RWPE2 (cell line): ENCODE data around the gene HLA-DQA2.

ENCODE experiments used
- ATAC-seq: fragments of 200-7000 bp; cut with Tn5 transposase; 3 replicates; pipeline ENCODE4 v1.9.1; 2021; ENCODE audit warnings: low read depth
- DNase-seq: peaks from one replicate; pipeline ENCODE4 v3.0.0-alpha.2; 2020; ENCODE audit warnings: low spot score
- H3K27ac ChIP-seq: fragments of 450-650 bp; 2 replicates; pipeline ENCODE4 v1.5.1; 2017; ENCODE audit warnings: mild to moderate bottlenecking; ENCODE audit not compliant: poor library complexity, severe bottlenecking
- H3K27me3 ChIP-seq: fragments of 250-450 bp; sonication (Bioruptor Pico); 2 replicates; pipeline ENCODE4 v1.5.1; 2021; ENCODE audit warnings: mild to moderate bottlenecking, moderate library complexity; ENCODE audit not compliant: insufficient read depth, poor library complexity, severe bottlenecking
- H3K36me3 ChIP-seq: fragments of 250-450 bp; sonication (Bioruptor Pico); 2 replicates; pipeline ENCODE4 v1.5.1; 2020; ENCODE audit warnings: low read depth, mild to moderate bottlenecking, moderate library complexity
- H3K4me1 ChIP-seq: fragments of 250-450 bp; sonication (Bioruptor Pico); 2 replicates; pipeline ENCODE4 v1.5.1; 2021; ENCODE audit warnings: mild to moderate bottlenecking, moderate library complexity; ENCODE audit not compliant: insufficient read depth, poor library complexity, severe bottlenecking
- H3K4me3 ChIP-seq: fragments of 250-450 bp; sonication (Bioruptor Pico); 2 replicates; pipeline ENCODE4 v1.5.1; 2021; ENCODE audit warnings: mild to moderate bottlenecking, moderate library complexity; ENCODE audit not compliant: severe bottlenecking
- H3K9me3 ChIP-seq: fragments of 250-450 bp; sonication (Bioruptor Pico); 2 replicates; pipeline ENCODE4 v1.5.1; 2021; ENCODE audit warnings: mild to moderate bottlenecking, moderate library complexity; ENCODE audit not compliant: severe bottlenecking
- CTCF ChIP-seq: fragments of 450-650 bp; IDR thresholded peaks from one replicate; pipeline ENCODE4 v1.5.1; 2017; ENCODE audit warnings: mild to moderate bottlenecking, moderate library complexity; ENCODE audit not compliant: poor library complexity, severe bottlenecking

Gene HLA-DQA2

DNA sequence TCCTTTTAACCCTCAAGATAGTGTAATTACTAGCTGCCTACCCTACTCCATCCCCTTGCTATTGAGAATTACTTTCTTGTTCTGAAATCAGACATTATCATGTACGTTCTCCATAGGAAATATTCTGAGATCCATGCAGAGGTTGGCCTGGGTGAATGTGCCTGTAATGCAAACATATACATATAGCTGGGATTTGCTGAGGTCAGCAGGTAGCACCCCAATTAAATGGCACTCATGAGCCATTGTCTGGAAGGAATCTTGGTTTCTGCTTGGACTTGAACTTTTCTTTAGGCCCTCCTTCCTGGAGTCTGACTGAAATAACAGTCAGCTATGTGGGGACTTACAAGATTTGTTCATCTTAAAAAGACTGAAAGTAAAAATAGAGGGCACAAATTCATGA lies 18.5 kb downstream of the HLA-DQA2 start:
- H3K4me1 ChIP-seq: no peaks in the 10 kb centered on the region
- no peak for TF ChIP-seq CTCF
- H3K36me3 ChIP-seq: no peaks in the 10 kb centered on the region
- H3K27ac ChIP-seq: no peak overlapping the region
- H3K4me3 ChIP-seq: no peak overlapping the region
- peaks cover 36% of the 10 kb centered on the region for H3K27me3 ChIP-seq
- no peak for DNase-seq
- ATAC-seq: no peak
- no peaks in the 10 kb centered on the region for H3K9me3 ChIP-seq

- ATAC-seq: no peak
- H3K27me3 ChIP-seq: peaks cover 36% of the 10 kb centered on the region
- no peak for TF ChIP-seq CTCF
- no peaks in the 10 kb centered on the region for H3K4me1 ChIP-seq
- no peak overlapping the region for H3K4me3 ChIP-seq
- H3K36me3 ChIP-seq: no peaks in the 10 kb centered on the region
- H3K9me3 ChIP-seq: no peaks in the 10 kb centered on the region
- DNase-seq: no peak
- H3K27ac ChIP-seq: no peak overlapping the region
Measured at GRCh38 chr6:32761072-32761471, 19.9 kb downstream of the HLA-DQA2 start.

- ATAC-seq (no peak), DNase-seq (no peak)
- Histone ChIP-seq H3K36me3 (no peaks in the 10 kb centered on the region), H3K4me3 (no peak overlapping the region), H3K27me3 (peaks cover 38% of the 10 kb centered on the region), H3K27ac (no peak overlapping the region), H3K4me1 (no peaks in the 10 kb centered on the region), H3K9me3 (no peaks in the 10 kb centered on the region)
- no peak for TF ChIP-seq CTCF
Measured at GRCh38 chr6:32761548-32761947, 20.4 kb downstream of the HLA-DQA2 start.

DNA sequence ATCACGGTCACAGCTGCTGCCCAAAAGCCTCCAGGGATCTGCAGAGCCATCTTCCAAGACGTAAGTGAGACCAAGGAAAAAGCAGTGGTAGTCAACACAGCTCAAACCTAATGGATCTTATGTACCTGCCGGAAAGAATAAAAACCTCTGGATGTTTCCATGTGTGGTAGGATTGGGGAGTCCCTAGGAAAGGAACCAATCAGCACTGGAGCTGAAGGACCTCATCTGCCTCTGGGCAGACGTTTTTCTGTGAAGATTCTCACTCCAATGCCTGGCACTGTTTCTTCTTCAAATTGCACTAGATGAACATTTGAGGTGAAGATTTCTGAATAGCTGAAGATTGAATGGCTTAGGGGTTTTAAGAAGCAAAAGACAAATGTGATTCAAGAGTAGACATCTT lies 22.2 kb downstream of the HLA-DQA2 start, which contains the start of gene HLA-DQB2:
Gene HLA-DQB2 (minus strand): TSS at position 112 of the 400 bp plus-strand sequence. CDS start 62 bp downstream, at position 50.
- no peak within 1 kb of the TSS for H3K27ac ChIP-seq
- no peak for DNase-seq
- TF ChIP-seq CTCF: no peak
- H3K4me1 ChIP-seq: no peaks in the 10 kb centered on the region
- H3K27me3 ChIP-seq: peaks cover 49% of the 10 kb centered on the region
- H3K4me3 ChIP-seq: no peak within 1 kb of the TSS
- H3K36me3 ChIP-seq: no peaks in the 10 kb centered on the region
- no peak for ATAC-seq
- no peaks in the 10 kb centered on the region for H3K9me3 ChIP-seq

DNA sequence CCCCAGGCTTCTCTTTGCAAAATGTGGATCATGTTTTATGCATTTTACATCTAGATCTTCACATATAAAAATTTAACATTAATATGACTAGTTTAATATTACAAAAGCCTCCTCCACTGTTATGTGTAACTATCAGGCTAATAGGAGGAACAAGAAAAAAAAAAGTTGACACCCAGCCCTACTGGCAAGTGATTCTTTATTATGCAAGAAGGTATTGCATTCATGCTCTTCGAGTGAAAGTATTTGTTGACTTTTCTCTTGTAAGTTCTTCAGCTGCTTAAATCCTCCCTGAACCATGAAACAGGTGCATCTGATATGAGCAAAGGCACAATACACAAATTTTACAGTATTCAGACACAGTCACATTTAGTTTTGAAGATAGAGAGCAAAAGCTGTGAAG lies 22.9 kb downstream of the HLA-DQA2 start:
- TF ChIP-seq CTCF: no peak
- Histone ChIP-seq H3K4me3 (no peak overlapping the region), H3K9me3 (no peaks in the 10 kb centered on the region), H3K27ac (no peak overlapping the region), H3K36me3 (no peaks in the 10 kb centered on the region), H3K4me1 (no peaks in the 10 kb centered on the region), H3K27me3 (peaks cover 56% of the 10 kb centered on the region)
- DNase-seq (no peak), ATAC-seq (no peak)
